Smooth muscle cell of trachea (primary cell): ENCODE results near the gene SCNM1. TPM values are rescaled to one million over a fixed set of nuclear protein-coding genes. Genes with fewer than 3 reads are reported as not detected.

ENCODE experiments used
- total RNA-seq: library from RNA; depleted of rRNA; stranded (reverse); fragments of >200 nt; gene quantifications from 2 replicates; pipeline ENCODE4 v1.2.1, GENCODE V29; 2014

SCNM1 gene
- total RNA-seq = 21.8 and 27.5 TPM in 2 replicates

GRCh38 chr1:151165738-151166504 lies at the start of gene SCNM1, which contains the start of gene LYSMD1:
Gene SCNM1 (plus strand): TSS chr1:151166144. CDS start chr1:151166153, 9 bp downstream.
Gene LYSMD1 (minus strand): TSS chr1:151165902. CDS start chr1:151165258, 644 bp downstream.

GRCh38 chr1:151146412-151147131 lies 19.4 kb upstream of the SCNM1 start, which contains the start of gene SEMA6C:
Gene SEMA6C (minus strand): TSS chr1:151146631. CDS start chr1:151142621, 4,010 bp downstream.

GRCh38 chr1:151156515-151156819 lies 9.5 kb upstream of the SCNM1 start, which contains the start of gene TNFAIP8L2:
Gene TNFAIP8L2 (plus strand): TSS chr1:151156649. CDS start chr1:151158698, 2,049 bp downstream.

GRCh38 chr1:151175863-151176262 lies 9.9 kb downstream of the SCNM1 start, which contains the start of gene TMOD4:
Gene TMOD4 (minus strand): TSS chr1:151175981. CDS start chr1:151174875, 1,106 bp downstream.

GRCh38 chr1:151189637-151190445 lies 23.9 kb downstream of the SCNM1 start, which contains the start of gene VPS72:
Gene VPS72 (minus strand): TSS chr1:151190197. CDS start chr1:151190121, 76 bp downstream.

GRCh38 chr1:151198254-151199127 lies 32.5 kb downstream of the SCNM1 start, which contains the start of gene PIP5K1A:
Gene PIP5K1A (plus strand): TSS chr1:151198552. CDS start chr1:151198997, 445 bp downstream.

Other genes with a start within 250 kb of the SCNM1 start
- 35.9 and 42.5 TPM in 2 replicates for gene SETDB1, start 239.8 kb upstream of the SCNM1 start, total RNA-seq
- gene CERS2, start 191.3 kb upstream of the SCNM1 start, total RNA-seq = 87.1 and 170 TPM in 2 replicates
- 0.17 and 0.29 TPM in 2 replicates for gene ANXA9, start 183.9 kb upstream of the SCNM1 start, total RNA-seq
- gene MINDY1, start 159.2 kb upstream of the SCNM1 start, total RNA-seq = 13.4 and 15.0 TPM in 2 replicates
- 7.1 and 9.8 TPM in 2 replicates for gene PRUNE1, start 157.7 kb upstream of the SCNM1 start, total RNA-seq
- under 0.01 and 0.17 TPM in 2 replicates for gene BNIPL, start 129.6 kb upstream of the SCNM1 start, total RNA-seq
- gene C1orf56, start 118.4 kb upstream of the SCNM1 start, total RNA-seq = 1.7 and 4.8 TPM in 2 replicates
- 36.5 and 40.7 TPM in 2 replicates for gene CDC42SE1, start 106.5 kb upstream of the SCNM1 start, total RNA-seq
- gene MLLT11, start 105.7 kb upstream of the SCNM1 start, total RNA-seq = 2.9 and 3.1 TPM in 2 replicates
- gene GABPB2, start 95.4 kb upstream of the SCNM1 start, total RNA-seq = 14.0 and 23.7 TPM in 2 replicates
- 1.2 and 1.3 TPM in 2 replicates for gene SEMA6C, start 19.5 kb upstream of the SCNM1 start, total RNA-seq
- not detected in 2 replicates for gene TNFAIP8L2, start 9.5 kb upstream of the SCNM1 start, total RNA-seq
- gene LYSMD1, start 242 bp upstream of the SCNM1 start, total RNA-seq = 5.8 and 6.1 TPM in 2 replicates
- gene TMOD4, start 9.8 kb downstream of the SCNM1 start, total RNA-seq = 0.17 and 0.29 TPM in 2 replicates
- 37.9 and 50.6 TPM in 2 replicates for gene VPS72, start 24.1 kb downstream of the SCNM1 start, total RNA-seq
- gene PIP5K1A, start 32.4 kb downstream of the SCNM1 start, total RNA-seq = 57.2 and 70.8 TPM in 2 replicates
- gene PSMD4, start 88.6 kb downstream of the SCNM1 start, total RNA-seq = 205 and 248 TPM in 2 replicates
- 13.7 and 19.8 TPM in 2 replicates for gene ZNF687, start 116.2 kb downstream of the SCNM1 start, total RNA-seq
- gene PI4KB, start 161.3 kb downstream of the SCNM1 start, total RNA-seq = 74.1 and 83.8 TPM in 2 replicates
- 44.9 and 55.1 TPM in 2 replicates for gene RFX5, start 181.1 kb downstream of the SCNM1 start, total RNA-seq
- gene SELENBP1, start 206.6 kb downstream of the SCNM1 start, total RNA-seq = 74.0 and 120 TPM in 2 replicates
- 319 and 409 TPM in 2 replicates for gene PSMB4, start 233.4 kb downstream of the SCNM1 start, total RNA-seq